H9 (cell line): ENCODE data around the gene SCN10A. TPM values are rescaled to one million over a fixed set of nuclear protein-coding genes. Genes with fewer than 3 reads are reported as not detected.

Source experiments
- DNase-seq: peaks from one replicate; pipeline ENCODE4 v3.0.0-alpha.2; 2017
- H2AFZ ChIP-seq: one replicate; pipeline ENCODE4 v1.6.1; 2013; ENCODE audit warnings: mild to moderate bottlenecking, low read length, control low read depth, moderate library complexity
- H2AK5ac ChIP-seq: 2 replicates; pipeline ENCODE4 v1.6.1; 2013; ENCODE audit warnings: low read length, control low read depth, mixed read lengths; ENCODE audit not compliant: insufficient read length
- H2BK120ac ChIP-seq: one replicate; pipeline ENCODE4 v1.6.1; 2013; ENCODE audit warnings: low read depth, mild to moderate bottlenecking, low read length, control low read depth, inconsistent platforms; ENCODE audit not compliant: poor library complexity, severe bottlenecking
- H2BK12ac ChIP-seq: 2 replicates; pipeline ENCODE4 v1.6.1; 2013; ENCODE audit warnings: low read length, control low read depth, mixed read lengths, low read depth; ENCODE audit not compliant: insufficient read length
- H2BK15ac ChIP-seq: 2 replicates; pipeline ENCODE4 v1.6.1; 2013; ENCODE audit warnings: low read depth, low read length, control low read depth
- H2BK20ac ChIP-seq: one replicate; pipeline ENCODE4 v1.6.1; 2013; ENCODE audit warnings: low read depth, mild to moderate bottlenecking, low read length, control low read depth, inconsistent platforms; ENCODE audit not compliant: poor library complexity, severe bottlenecking
- H2BK5ac ChIP-seq: 2 replicates; pipeline ENCODE4 v1.6.1; 2013; ENCODE audit warnings: low read length, control low read depth, mixed read lengths; ENCODE audit not compliant: insufficient read length
- H3K14ac ChIP-seq: 2 replicates; pipeline ENCODE4 v1.6.1; 2013; ENCODE audit warnings: low read length, control low read depth; ENCODE audit not compliant: insufficient read depth
- H3K18ac ChIP-seq: 2 replicates; pipeline ENCODE4 v1.6.1; 2013; ENCODE audit warnings: low read depth, mild to moderate bottlenecking, mixed read lengths, low read length, control low read depth; ENCODE audit not compliant: insufficient read length
- H3K23ac ChIP-seq: 2 replicates; pipeline ENCODE4 v1.6.1; 2013; ENCODE audit warnings: low read length, control low read depth, mixed read lengths, low read depth; ENCODE audit not compliant: insufficient read length
- H3K23me2 ChIP-seq: 2 replicates; pipeline ENCODE4 v1.6.1; 2013; ENCODE audit warnings: low read depth, mild to moderate bottlenecking, mixed read lengths, low read length, control low read depth; ENCODE audit not compliant: insufficient read length, poor library complexity, severe bottlenecking
- H3K27ac ChIP-seq: 2 replicates; pipeline ENCODE4 v1.5.1; 2013; ENCODE audit warnings: low read length, control low read depth, mixed read lengths, low read depth; ENCODE audit not compliant: insufficient read length
- H3K27me3 ChIP-seq: 2 replicates; pipeline ENCODE4 v1.6.1; 2013; ENCODE audit warnings: low read length, control low read depth, inconsistent platforms; ENCODE audit not compliant: insufficient read depth
- H3K4ac ChIP-seq: 2 replicates; pipeline ENCODE4 v1.6.1; 2013; ENCODE audit warnings: low read depth, mild to moderate bottlenecking, control low read depth, inconsistent platforms, low read length, moderate library complexity
- H3K4me1 ChIP-seq: 2 replicates; pipeline ENCODE4 v1.6.1; 2013; ENCODE audit warnings: low read length, control low read depth, inconsistent platforms; ENCODE audit not compliant: insufficient read depth
- H3K4me2 ChIP-seq: 2 replicates; pipeline ENCODE4 v1.6.1; 2013; ENCODE audit warnings: low read length, control low read depth, mixed read lengths; ENCODE audit not compliant: insufficient read length, insufficient read depth
- H3K56ac ChIP-seq: 2 replicates; pipeline ENCODE4 v1.6.1; 2013; ENCODE audit warnings: low read depth, mild to moderate bottlenecking, mixed read lengths, low read length, control low read depth; ENCODE audit not compliant: insufficient read length
- H3K79me1 ChIP-seq: 2 replicates; pipeline ENCODE4 v1.6.1; 2013; ENCODE audit warnings: low read depth, mild to moderate bottlenecking, moderate library complexity, low read length, control low read depth, inconsistent platforms; ENCODE audit not compliant: insufficient read depth, poor library complexity, severe bottlenecking
- H3K79me2 ChIP-seq: 2 replicates; pipeline ENCODE4 v1.6.1; 2013; ENCODE audit warnings: low read length, control low read depth, inconsistent platforms; ENCODE audit not compliant: insufficient read depth
- H3K9ac ChIP-seq: 2 replicates; pipeline ENCODE4 v1.6.1; 2013; ENCODE audit warnings: low read length, control low read depth, mixed read lengths; ENCODE audit not compliant: insufficient read length; ENCODE audit errors: extremely low read depth
- H3K9me3 ChIP-seq: one replicate; pipeline ENCODE4 v1.6.1; 2013; ENCODE audit warnings: low read depth, low read length, inconsistent platforms; ENCODE audit not compliant: control insufficient read depth
- H3T11ph ChIP-seq: one replicate; pipeline ENCODE4 v1.6.1; 2013; ENCODE audit warnings: mild to moderate bottlenecking, low read length, control low read depth, inconsistent platforms
- H4K20me1 ChIP-seq: one replicate; pipeline ENCODE4 v1.6.1; 2013; ENCODE audit not compliant: control insufficient read depth, insufficient read length, insufficient read depth
- H4K5ac ChIP-seq: 2 replicates; pipeline ENCODE4 v1.6.1; 2013; ENCODE audit warnings: low read depth, mild to moderate bottlenecking, mixed read lengths, low read length, control low read depth; ENCODE audit not compliant: insufficient read length
- H4K8ac ChIP-seq: replicated peaks from 2 replicates; pipeline ENCODE4 v1.6.1; 2013; ENCODE audit warnings: low read length, control low read depth, mixed read lengths, low read depth; ENCODE audit not compliant: insufficient read length
- H4K91ac ChIP-seq: 2 replicates; pipeline ENCODE4 v1.6.1; 2013; ENCODE audit warnings: low read depth, mild to moderate bottlenecking, moderate library complexity, mixed read lengths, low read length, control low read depth; ENCODE audit not compliant: insufficient read length
- H3K27ac Mint-ChIP-seq, 3 experiments: 2 replicates in 2 of 3; 3 replicates in 1 of 3; pipeline ENCODE4 v1.8.0; 2020 to 2021; ENCODE audit warnings: mixed read lengths in 3 of 3, mild to moderate bottlenecking in 1 of 3, moderate library complexity in 1 of 3
- H3K27me3 Mint-ChIP-seq: 2 replicates; pipeline ENCODE4 v1.8.0; 2021; ENCODE audit warnings: low read depth, mild to moderate bottlenecking, moderate library complexity, mixed read lengths
- H3K36me3 Mint-ChIP-seq, 3 experiments: 2 replicates in 2 of 3; 3 replicates in 1 of 3; pipeline ENCODE4 v1.8.0; 2020 to 2021; ENCODE audit warnings: low read depth in 3 of 3, mixed read lengths in 3 of 3; ENCODE audit not compliant: insufficient read depth in 1 of 3
- H3K4me1 Mint-ChIP-seq, 2 experiments: 2 replicates each; pipeline ENCODE4 v1.8.0; 2020; ENCODE audit warnings: mixed read lengths in 2 of 2
- H3K4me3 Mint-ChIP-seq, 2 experiments: 2 replicates in 1 of 2; 3 replicates in 1 of 2; pipeline ENCODE4 v1.8.0; 2020 to 2021; ENCODE audit warnings: mild to moderate bottlenecking in 2 of 2, mixed read lengths in 2 of 2, moderate library complexity in 1 of 2
- H3K9me3 Mint-ChIP-seq, 2 experiments: 2 replicates in 1 of 2; 3 replicates in 1 of 2; pipeline ENCODE4 v1.8.0; 2020; ENCODE audit warnings: mild to moderate bottlenecking in 2 of 2, mixed read lengths in 2 of 2, moderate library complexity in 1 of 2
- WGBS: extraction: QIAGEN DNeasy Blood & Tissue Kit; methylation state at CpG from one replicate; pipeline ENCODE4 v1.1.7; 2013; ENCODE audit warnings: missing lambda C conversion rate, low lambda C conversion rate, mixed read lengths; ENCODE audit not compliant: insufficient read length; ENCODE audit errors: extremely low coverage; 5-methylcytosine and 5-hydroxymethylcytosine counted together
- total RNA-seq: library from RNA; stranded (reverse); gene quantifications from 2 replicates; pipeline ENCODE4 v1.2.1, GENCODE V29; 2021
- TF ChIP-seq, protein P1 (sequence below): fragments of 200-600 bp; sonication (generic); conservative IDR thresholded peaks from 3 replicates; pipeline ENCODE4 v1.8.0; 2021; ENCODE audit warnings: antibody characterized with exemption, mild to moderate bottlenecking

SCN10A gene
- total RNA-seq, 1 experiment from 2014 or later, result not detected

DNA sequence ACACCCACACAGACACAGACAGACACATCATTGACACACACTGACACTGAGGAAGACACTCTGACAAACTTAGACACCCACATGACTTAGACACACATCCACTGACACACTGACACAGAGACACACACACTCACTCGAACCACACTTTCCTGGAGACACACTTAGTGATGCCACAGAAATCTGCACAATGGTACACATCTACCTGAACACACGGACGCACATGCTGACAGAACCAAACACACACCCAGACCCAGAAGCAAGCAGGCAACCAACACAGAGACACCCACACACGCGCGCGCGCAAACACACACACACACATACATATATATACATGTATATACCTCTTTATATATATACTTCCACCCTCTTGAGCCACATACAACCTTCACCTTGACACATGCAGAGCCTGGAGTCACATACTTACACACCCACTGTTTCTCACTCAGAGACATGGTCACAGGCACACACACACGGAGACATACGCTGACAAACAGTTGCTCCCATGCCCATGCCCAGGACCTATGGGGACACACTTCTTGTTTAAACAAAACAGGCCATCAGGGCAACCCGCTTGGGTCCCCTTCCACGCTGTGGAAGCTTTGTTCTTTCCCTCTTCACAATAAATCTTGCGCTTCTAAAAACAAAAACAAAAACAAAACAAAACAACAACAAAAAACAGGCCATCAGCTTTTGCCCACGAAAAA is 165.6 kb downstream of the SCN10A start:
- Histone ChIP-seq H3K18ac (no peak overlapping the region), H4K91ac (no peak overlapping the region), H2AFZ (no peak overlapping the region), H3K9ac (no peak overlapping the region), H2BK5ac (no peak overlapping the region), H4K8ac (no peak overlapping the region), H3K23me2 (peaks cover 12% of the 10 kb centered on the region), H3K4me2 (peak overlapping the region; percentile 34), H3K23ac (no peak overlapping the region), H2BK120ac (no peak overlapping the region), H3K79me1 (no peaks in the 10 kb centered on the region), H3K4ac (no peak overlapping the region), H4K20me1 (no peaks in the 10 kb centered on the region), H3K79me2 (no peaks in the 10 kb centered on the region), H3K56ac (no peak overlapping the region), H3K27ac (no peak overlapping the region), H2BK12ac (no peak overlapping the region), H4K5ac (no peak overlapping the region), H3K9me3 (no peaks in the 10 kb centered on the region), H2BK20ac (no peak overlapping the region), H3K27me3 (peaks cover 21% of the 10 kb centered on the region; the same call in 1 of the 2 replicates), H3T11ph (no peak overlapping the region), H3K4me1 (no peaks in the 10 kb centered on the region), H2AK5ac (no peak overlapping the region), H2BK15ac (no peak overlapping the region), H3K14ac (no peak overlapping the region)
- Mint-ChIP-seq H3K27me3 (peaks cover 5% of the 10 kb centered on the region), H3K9me3 (no peaks in the 10 kb centered on the region), H3K4me3 (no peak overlapping the region), H3K4me1 (peaks cover 6 to 7% of the 10 kb centered on the region in 2 experiments), H3K27ac (no peak overlapping the region), H3K36me3 (no peaks in the 10 kb centered on the region; a peak in 1 of 7 replicates)
- WGBS, result no CpG with 5 or more reads among the region's 14 CpGs
- TF ChIP-seq, protein P1, sequence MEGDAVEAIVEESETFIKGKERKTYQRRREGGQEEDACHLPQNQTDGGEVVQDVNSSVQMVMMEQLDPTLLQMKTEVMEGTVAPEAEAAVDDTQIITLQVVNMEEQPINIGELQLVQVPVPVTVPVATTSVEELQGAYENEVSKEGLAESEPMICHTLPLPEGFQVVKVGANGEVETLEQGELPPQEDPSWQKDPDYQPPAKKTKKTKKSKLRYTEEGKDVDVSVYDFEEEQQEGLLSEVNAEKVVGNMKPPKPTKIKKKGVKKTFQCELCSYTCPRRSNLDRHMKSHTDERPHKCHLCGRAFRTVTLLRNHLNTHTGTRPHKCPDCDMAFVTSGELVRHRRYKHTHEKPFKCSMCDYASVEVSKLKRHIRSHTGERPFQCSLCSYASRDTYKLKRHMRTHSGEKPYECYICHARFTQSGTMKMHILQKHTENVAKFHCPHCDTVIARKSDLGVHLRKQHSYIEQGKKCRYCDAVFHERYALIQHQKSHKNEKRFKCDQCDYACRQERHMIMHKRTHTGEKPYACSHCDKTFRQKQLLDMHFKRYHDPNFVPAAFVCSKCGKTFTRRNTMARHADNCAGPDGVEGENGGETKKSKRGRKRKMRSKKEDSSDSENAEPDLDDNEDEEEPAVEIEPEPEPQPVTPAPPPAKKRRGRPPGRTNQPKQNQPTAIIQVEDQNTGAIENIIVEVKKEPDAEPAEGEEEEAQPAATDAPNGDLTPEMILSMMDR, result no peak
- peak; percentile 29 for DNase-seq
